Measurements from ENCODE around the gene FGR.

The FGR gene

GRCh38 chr1:27564710-27565649, 70.0 kb downstream of the FGR start:
- no peak for DNase-seq

- DNase-seq, result no peak
Measured at GRCh38 chr1:27563591-27564471, 71.2 kb downstream of the FGR start.

- DNase-seq, result no peak
Measured at GRCh38 chr1:27563341-27563590, 71.7 kb downstream of the FGR start.

GRCh38 chr1:27562534-27563340, 72.2 kb downstream of the FGR start:
- DNase-seq, result no peak

Measured in activated CD4-positive, alpha-beta T cell treated with anti-CD3 and anti-CD28 coated beads for 4 hours (primary cell).